ENCODE data around the gene KCNH2.

The KCNH2 gene

GRCh38 chr7:150997075-150997511 lies 19.0 kb upstream of the KCNH2 start:
- DNase-seq (ENCODE audit: low read depth in 2 of 2): no peak
- no peak for TF ChIP-seq CTCF (IDR thresholded peaks at IDR 0.05; ENCODE audit: low read depth, low read length)
- no peak overlapping the region for H3K4me3 ChIP-seq (replicated peaks in 1 of 2; ENCODE audit: low read depth in 2 of 2, low read length in 2 of 2)

GRCh38 chr7:150996376-150997074 lies 18.4 kb upstream of the KCNH2 start:
- DNase-seq (ENCODE audit: low read depth in 2 of 2): no peak
- TF ChIP-seq CTCF (IDR thresholded peaks at IDR 0.05; ENCODE audit: low read depth, low read length): no peak
- H3K4me3 ChIP-seq (replicated peaks in 1 of 2; ENCODE audit: low read depth in 2 of 2, low read length in 2 of 2): no peak overlapping the region

GRCh38 chr7:150994838-150995510 lies 16.9 kb upstream of the KCNH2 start:
- TF ChIP-seq CTCF (IDR thresholded peaks at IDR 0.05; ENCODE audit: low read depth, low read length): no peak
- H3K4me3 ChIP-seq (replicated peaks in 1 of 2; ENCODE audit: low read depth in 2 of 2, low read length in 2 of 2): no peak overlapping the region

GRCh38 chr7:150994141-150994837 lies 16.2 kb upstream of the KCNH2 start:
- H3K4me3 ChIP-seq (replicated peaks in 1 of 2; ENCODE audit: low read depth in 2 of 2, low read length in 2 of 2): no peak overlapping the region
- peak in 1 of 2 donors; percentile 64 for DNase-seq (ENCODE audit: low read depth in 2 of 2)
- no peak for TF ChIP-seq CTCF (IDR thresholded peaks at IDR 0.05; ENCODE audit: low read depth, low read length)

More at GRCh38 chr7:150994838-150995510, 16.9 kb upstream of the KCNH2 start:
- no peak for DNase-seq (ENCODE audit: low read depth in 2 of 2)

- no peak for TF ChIP-seq CTCF (IDR thresholded peaks at IDR 0.05; ENCODE audit: low read depth, low read length)
- DNase-seq (ENCODE audit: low read depth in 2 of 2): no peak
- H3K4me3 ChIP-seq (replicated peaks in 1 of 2; ENCODE audit: low read depth in 2 of 2, low read length in 2 of 2): no peak overlapping the region
Observed at GRCh38 chr7:150993511-150993910, 15.4 kb upstream of the KCNH2 start.

- no peak for TF ChIP-seq CTCF (IDR thresholded peaks at IDR 0.05; ENCODE audit: low read depth, low read length)
- DNase-seq (ENCODE audit: low read depth in 2 of 2): peak; percentile 22 to 44
- H3K4me3 ChIP-seq (replicated peaks in 1 of 2; ENCODE audit: low read depth in 2 of 2, low read length in 2 of 2): no peak overlapping the region
Observed at GRCh38 chr7:150992833-150993302, 14.7 kb upstream of the KCNH2 start.
